DOHH2 (cell line): ENCODE results near the gene MRC2.
"Not testable (repeated sequence)": the region's sequence is repeated elsewhere in the genome, so short reads cannot be mapped to it uniquely, and the experiment has no call there.

Experiments
- H3F3A ChIP-seq: fragments of 200-600 bp; sonication (generic), shearing (Covaris generic); 2 replicates; pipeline ENCODE4 v1.6.0; 2016; ENCODE audit warnings: antibody characterized with exemption, mild to moderate bottlenecking; ENCODE audit not compliant: control insufficient read depth, insufficient read depth
- H3K27ac ChIP-seq: fragments of 200-600 bp; sonication (generic); 2 replicates; pipeline ENCODE4 v1.5.1; 2014; ENCODE audit warnings: low read depth, mild to moderate bottlenecking, low read length, moderate library complexity
- H3K27me3 ChIP-seq: fragments of 200-600 bp; sonication (generic); 2 replicates; pipeline ENCODE4 v1.6.1; 2014; ENCODE audit warnings: mild to moderate bottlenecking, low read length, mixed read lengths; ENCODE audit not compliant: control insufficient read depth
- H3K36me3 ChIP-seq: fragments of 200-600 bp; sonication (generic); 2 replicates; pipeline ENCODE4 v1.6.1; 2014; ENCODE audit warnings: mild to moderate bottlenecking, low read length, moderate library complexity, mixed read lengths; ENCODE audit not compliant: control insufficient read depth
- H3K4me1 ChIP-seq: fragments of 200-600 bp; sonication (generic); 2 replicates; pipeline ENCODE4 v1.6.1; 2014; ENCODE audit warnings: mild to moderate bottlenecking, low read length, mixed read lengths; ENCODE audit not compliant: control insufficient read depth
- H3K4me2 ChIP-seq: fragments of 200-600 bp; sonication (generic); 2 replicates; pipeline ENCODE4 v1.6.0; 2014; ENCODE audit warnings: mild to moderate bottlenecking, low read length, moderate library complexity
- H3K4me3 ChIP-seq: fragments of 200-600 bp; sonication (generic); 2 replicates; pipeline ENCODE4 v1.5.1; 2014; ENCODE audit warnings: mild to moderate bottlenecking, low read length, mixed read lengths
- H3K79me2 ChIP-seq: fragments of 200-600 bp; sonication (generic); 2 replicates; pipeline ENCODE4 v1.6.1; 2014; ENCODE audit warnings: mild to moderate bottlenecking, low read length, mixed read lengths; ENCODE audit not compliant: control insufficient read depth
- H3K9me2 ChIP-seq: fragments of 200-600 bp; sonication (generic); replicated peaks from 2 replicates; pipeline ENCODE4 v1.6.1; 2014; ENCODE audit warnings: mild to moderate bottlenecking, low read length, mixed read lengths; ENCODE audit not compliant: control insufficient read depth
- H3K9me3 ChIP-seq: fragments of 200-600 bp; sonication (generic); 2 replicates; pipeline ENCODE4 v1.6.1; 2014; ENCODE audit warnings: antibody characterized with exemption, low read length, mixed read lengths; ENCODE audit not compliant: control insufficient read depth, insufficient read depth
- H4K20me1 ChIP-seq: fragments of 200-600 bp; sonication (generic); 2 replicates; pipeline ENCODE4 v1.6.0; 2014; ENCODE audit warnings: low read depth, mild to moderate bottlenecking, antibody characterized with exemption, low read length, moderate library complexity; ENCODE audit not compliant: control insufficient read depth, insufficient read depth
- EZH2phosphoT487 ChIP-seq: fragments of 200-600 bp; sonication (generic); IDR thresholded peaks from 2 replicates; pipeline ENCODE4 v1.6.1; 2017; ENCODE audit warnings: borderline replicate concordance, mild to moderate bottlenecking, antibody characterized with exemption, low read length, moderate library complexity, mixed read lengths
- TF ChIP-seq, protein P1 (sequence below): fragments of 200-600 bp; sonication (generic); IDR thresholded peaks from one replicate; pipeline ENCODE4 v1.5.1; 2014; ENCODE audit warnings: antibody characterized with exemption, mild to moderate bottlenecking, low read depth, low read length; ENCODE audit not compliant: poor library complexity, severe bottlenecking

The MRC2 gene

DNA sequence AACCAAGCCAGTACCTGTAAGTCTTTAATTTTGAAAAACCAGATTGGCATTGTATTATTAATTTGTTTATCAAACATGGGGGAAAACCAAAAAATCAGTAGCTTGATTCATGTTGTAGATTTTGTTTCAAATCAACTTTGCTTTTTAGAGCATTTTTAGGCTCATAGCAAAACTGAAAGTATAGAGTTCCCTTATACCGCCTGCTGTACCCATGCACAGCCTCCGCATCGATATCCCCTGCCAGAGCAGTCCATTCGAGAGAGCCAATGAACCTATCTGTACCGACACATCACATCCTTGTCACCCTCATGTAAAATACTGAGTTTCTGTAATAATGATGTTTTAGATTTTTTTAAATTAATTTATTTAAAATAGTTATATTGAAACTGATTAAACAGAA, 16.2 kb upstream of the MRC2 start:
- Histone ChIP-seq H3F3A (no peaks in the 10 kb centered on the region), H3K27ac (no peak overlapping the region), H3K36me3 (peaks cover 70% of the 10 kb centered on the region), H3K4me3 (no peak overlapping the region), H3K9me3 (no peaks in the 10 kb centered on the region), H3K4me2 (no peak overlapping the region), H3K27me3 (no peaks in the 10 kb centered on the region), H3K9me2 (no peaks in the 10 kb centered on the region), H3K4me1 (no peaks in the 10 kb centered on the region), H3K79me2 (no peaks in the 10 kb centered on the region), H4K20me1 (no peaks in the 10 kb centered on the region)
- TF ChIP-seq, protein P1, sequence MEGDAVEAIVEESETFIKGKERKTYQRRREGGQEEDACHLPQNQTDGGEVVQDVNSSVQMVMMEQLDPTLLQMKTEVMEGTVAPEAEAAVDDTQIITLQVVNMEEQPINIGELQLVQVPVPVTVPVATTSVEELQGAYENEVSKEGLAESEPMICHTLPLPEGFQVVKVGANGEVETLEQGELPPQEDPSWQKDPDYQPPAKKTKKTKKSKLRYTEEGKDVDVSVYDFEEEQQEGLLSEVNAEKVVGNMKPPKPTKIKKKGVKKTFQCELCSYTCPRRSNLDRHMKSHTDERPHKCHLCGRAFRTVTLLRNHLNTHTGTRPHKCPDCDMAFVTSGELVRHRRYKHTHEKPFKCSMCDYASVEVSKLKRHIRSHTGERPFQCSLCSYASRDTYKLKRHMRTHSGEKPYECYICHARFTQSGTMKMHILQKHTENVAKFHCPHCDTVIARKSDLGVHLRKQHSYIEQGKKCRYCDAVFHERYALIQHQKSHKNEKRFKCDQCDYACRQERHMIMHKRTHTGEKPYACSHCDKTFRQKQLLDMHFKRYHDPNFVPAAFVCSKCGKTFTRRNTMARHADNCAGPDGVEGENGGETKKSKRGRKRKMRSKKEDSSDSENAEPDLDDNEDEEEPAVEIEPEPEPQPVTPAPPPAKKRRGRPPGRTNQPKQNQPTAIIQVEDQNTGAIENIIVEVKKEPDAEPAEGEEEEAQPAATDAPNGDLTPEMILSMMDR: no peak
- no peak for TF ChIP-seq EZH2phosphoT487

DNA sequence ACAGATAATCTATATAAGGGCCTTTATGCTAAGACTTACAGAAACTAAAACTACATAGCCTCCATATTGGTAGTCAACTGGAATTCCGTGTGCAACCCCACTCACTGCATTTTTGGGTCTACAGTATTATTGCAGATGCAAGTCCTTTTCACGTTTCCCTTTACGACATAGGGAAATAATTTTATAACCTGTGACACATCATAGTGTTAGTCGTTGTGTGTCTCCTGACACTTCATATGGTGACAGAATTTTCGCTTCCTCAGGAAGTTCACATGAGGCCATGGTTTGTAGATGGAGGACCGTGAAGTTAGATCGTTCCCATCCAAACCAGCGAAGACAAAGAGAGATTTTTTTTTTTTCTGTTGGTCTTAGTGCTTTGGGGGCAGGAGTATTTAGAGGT, 15.7 kb upstream of the MRC2 start:
- H3K79me2 ChIP-seq: no peaks in the 10 kb centered on the region
- H3K4me1 ChIP-seq: no peaks in the 10 kb centered on the region
- no peak overlapping the region for H3K27ac ChIP-seq
- H3K9me3 ChIP-seq: no peaks in the 10 kb centered on the region
- H3K4me3 ChIP-seq: no peak overlapping the region
- H3K27me3 ChIP-seq: no peaks in the 10 kb centered on the region
- peaks cover 67% of the 10 kb centered on the region for H3K36me3 ChIP-seq
- no peak overlapping the region for H3K4me2 ChIP-seq
- H4K20me1 ChIP-seq: no peaks in the 10 kb centered on the region
- no peaks in the 10 kb centered on the region for H3K9me2 ChIP-seq
- H3F3A ChIP-seq: no peaks in the 10 kb centered on the region
- TF ChIP-seq, protein P1: no peak
- TF ChIP-seq EZH2phosphoT487: no peak

DNA sequence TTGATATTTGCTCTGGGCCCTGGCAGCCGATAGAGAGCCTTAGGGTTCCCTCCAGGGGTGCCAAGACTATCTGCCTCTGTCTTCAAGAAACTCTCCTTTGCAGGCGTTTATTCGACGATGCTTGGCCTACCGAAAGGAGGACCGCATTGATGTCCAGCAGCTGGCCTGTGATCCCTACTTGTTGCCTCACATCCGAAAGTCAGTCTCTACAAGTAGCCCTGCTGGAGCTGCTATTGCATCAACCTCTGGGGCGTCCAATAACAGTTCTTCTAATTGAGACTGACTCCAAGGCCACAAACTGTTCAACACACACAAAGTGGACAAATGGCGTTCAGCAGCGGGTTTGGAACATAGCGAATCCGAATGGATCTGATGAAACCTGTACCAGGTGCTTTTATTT, 15.2 kb upstream of the MRC2 start:
- H3K9me2 ChIP-seq, H3F3A ChIP-seq, H3K4me1 ChIP-seq, H3K4me2 ChIP-seq, H3K79me2 ChIP-seq, H3K4me3 ChIP-seq, H3K27ac ChIP-seq, H3K27me3 ChIP-seq, H4K20me1 ChIP-seq, H3K9me3 ChIP-seq: not testable (repeated sequence)
- H3K36me3 ChIP-seq: peaks cover 62% of the 10 kb centered on the region

DNA sequence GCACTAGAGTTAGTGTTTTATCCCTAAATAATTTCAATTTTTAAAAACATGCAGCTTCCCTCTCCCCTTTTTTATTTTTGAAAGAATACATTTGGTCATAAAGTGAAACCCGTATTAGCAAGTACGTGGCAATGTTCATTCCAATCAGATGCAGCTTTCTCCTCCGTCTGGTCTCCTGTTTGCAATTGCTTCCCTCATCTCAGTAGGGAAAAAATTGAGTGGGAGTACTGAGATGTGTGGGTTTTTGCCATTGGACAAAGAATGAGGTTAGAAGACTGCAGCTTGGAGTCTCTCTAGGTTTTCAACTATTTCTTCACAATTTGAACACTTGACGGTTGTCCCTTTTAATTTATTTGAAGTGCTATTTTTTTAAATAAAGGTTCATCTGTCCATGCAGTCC, 14.4 kb upstream of the MRC2 start:
- H3F3A ChIP-seq, H3K79me2 ChIP-seq, H3K27ac ChIP-seq, H3K9me2 ChIP-seq, H3K9me3 ChIP-seq, H3K27me3 ChIP-seq, H3K4me2 ChIP-seq, H3K4me1 ChIP-seq, H3K4me3 ChIP-seq, H4K20me1 ChIP-seq: not testable (repeated sequence)
- peaks cover 54% of the 10 kb centered on the region for H3K36me3 ChIP-seq
